Left hindlimb (tissue), 1 donor: ENCODE data around the gene PLCB2.

ENCODE experiments used
- DNase-seq: peaks from one replicate; pipeline ENCODE4 v3.0.0-alpha.2; 2018

Gene PLCB2

DNA sequence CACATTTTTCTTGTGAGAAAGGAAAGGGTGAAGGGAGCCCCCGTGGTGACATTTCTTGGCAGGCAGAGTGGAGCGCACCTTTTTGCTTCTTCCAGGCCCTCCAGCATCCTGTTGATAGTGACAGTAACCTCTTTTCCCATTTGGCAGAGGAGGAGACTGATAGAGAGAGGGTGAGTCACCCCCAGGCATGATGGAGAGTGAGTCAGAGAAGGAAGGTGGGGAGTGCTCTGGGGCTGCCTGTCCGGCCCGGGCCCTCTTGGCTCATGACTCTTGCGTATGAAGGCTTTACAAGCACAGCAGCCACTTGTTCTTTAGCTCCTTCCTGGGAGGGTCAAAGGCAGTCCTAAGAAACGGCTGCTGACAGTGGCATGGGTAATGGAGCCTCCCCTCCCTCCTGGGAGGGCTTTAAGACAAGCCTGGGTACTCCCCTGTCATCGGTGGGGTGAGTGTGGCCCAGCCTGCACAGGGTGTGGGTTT, 40.9 kb downstream of the PLCB2 start:
- no peak for DNase-seq

DNA sequence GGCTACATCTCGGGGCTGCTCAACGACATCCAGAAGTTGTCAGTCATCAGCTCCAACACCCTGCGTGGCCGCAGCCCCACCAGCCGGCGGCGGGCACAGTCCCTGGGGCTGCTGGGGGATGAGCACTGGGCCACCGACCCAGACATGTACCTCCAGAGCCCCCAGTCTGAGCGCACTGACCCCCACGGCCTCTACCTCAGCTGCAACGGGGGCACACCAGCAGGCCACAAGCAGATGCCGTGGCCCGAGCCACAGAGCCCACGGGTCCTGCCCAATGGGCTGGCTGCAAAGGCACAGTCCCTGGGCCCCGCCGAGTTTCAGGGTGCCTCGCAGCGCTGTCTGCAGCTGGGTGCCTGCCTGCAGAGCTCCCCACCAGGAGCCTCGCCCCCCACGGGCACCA, 41.9 kb downstream of the PLCB2 start:
- no peak for DNase-seq

DNA sequence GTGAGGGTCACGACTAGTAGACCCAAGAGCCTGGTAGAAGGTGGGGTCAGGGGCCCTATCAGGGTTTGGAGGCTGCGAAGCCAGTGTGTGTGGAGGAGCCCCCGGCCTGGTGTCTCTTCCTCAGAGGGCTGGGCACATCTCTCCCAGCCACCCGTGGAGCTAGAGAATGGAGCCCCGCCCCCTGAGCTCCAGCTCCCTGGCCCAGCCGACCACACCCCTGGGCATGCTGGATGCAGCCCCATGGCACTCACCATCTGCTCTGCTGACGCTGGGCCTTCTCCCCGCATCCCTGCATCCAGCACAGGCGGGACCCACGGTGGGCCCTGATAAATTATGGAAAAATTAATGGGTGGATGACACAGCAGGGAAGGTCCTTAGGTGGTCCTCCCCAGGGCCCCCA, 42.4 kb downstream of the PLCB2 start:
- no peak for DNase-seq

DNA sequence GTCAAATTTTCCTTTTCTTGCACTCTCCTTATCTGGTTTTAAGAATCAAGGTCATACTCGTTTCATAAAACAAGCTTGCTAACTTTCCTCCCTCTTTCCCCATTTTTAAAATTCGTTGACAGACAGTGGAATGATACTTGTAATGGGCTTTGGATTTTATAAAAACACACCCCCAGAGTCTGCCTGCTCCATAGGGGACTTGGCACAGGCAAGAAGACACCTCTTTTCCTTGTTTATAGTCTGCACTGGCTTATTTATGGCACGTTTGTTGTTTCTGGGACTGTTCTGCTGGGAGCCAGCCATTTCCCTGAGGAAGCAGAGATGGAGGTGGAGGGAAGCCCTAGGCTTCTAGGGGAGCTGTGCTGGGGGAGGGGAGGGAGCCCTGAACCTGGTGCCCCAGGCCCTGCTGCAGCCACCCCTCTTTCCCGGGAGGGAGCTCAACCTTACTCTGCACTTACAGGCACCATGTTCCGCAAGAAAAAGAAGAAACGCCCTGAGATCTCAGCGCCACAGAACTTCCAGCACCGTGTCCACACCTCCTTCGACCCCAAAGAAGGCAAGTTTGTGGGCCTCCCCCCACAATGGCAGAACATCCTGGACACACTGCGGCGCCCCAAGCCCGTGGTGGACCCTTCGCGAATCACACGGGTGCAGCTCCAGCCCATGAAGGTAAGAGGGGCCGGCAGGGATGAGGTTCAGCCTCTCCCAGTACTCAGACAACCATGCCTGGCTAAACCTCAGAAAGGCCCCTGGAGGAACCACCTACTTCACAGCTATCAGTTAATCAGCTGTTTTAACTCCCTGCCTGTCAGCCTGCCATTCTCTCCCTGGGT, 43.2 kb downstream of the PLCB2 start:
- no peak for DNase-seq

DNA sequence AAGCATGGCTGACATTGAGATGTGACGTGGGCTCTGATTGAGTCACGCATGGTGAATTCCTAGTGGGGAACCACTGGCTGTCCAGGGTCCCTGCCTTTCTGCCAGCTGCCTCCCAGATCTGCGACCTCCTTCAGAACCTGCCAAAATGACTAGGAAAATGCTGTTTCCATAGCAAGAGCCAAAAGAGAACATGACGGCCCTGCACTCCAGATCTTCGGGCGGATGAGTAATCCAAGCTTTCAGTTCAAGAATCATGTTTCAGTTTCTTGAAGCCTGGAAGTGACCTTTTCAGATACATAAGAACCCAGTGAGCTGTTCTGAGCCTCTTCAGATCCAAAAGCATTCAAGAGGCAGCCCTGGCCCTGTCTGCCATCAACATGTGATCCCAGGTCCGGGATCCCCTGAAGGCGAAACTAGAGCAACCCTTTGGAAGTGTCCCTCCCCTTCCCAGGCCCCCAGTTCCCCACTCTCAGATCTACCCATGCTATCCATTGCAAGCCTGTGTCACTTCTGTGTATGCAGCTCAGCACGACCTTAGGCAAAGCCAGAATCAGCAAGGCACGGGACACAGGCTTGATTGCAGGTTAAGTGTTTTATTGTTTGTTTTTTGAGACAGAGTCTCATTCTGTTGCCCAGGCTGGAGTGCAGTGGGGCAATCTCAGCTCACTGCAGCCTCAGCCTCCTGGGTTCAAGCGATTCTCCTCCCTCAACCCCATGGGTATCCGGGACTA, 44.5 kb downstream of the PLCB2 start:
- no peak for DNase-seq

DNA sequence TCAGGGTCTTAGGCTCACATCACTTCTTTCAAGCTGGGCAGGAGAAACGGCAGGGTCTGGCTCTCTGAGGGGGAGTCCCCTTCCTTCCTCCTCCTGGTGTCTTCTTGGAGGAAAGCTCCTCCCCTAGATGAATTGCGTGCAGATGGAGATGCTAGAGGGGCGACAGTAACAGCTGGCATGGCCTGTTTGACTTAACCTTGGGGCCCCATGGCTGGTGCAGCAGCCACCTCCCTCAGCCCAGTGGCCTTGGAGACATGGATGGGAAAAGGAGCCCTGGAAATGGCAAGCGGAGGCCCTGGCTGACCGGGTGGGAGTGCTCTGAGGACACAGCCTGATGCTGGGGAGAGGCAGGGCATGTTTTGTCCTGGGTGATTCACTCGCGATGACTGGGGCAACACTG, 48.7 kb downstream of the PLCB2 start:
- no peak for DNase-seq

DNA sequence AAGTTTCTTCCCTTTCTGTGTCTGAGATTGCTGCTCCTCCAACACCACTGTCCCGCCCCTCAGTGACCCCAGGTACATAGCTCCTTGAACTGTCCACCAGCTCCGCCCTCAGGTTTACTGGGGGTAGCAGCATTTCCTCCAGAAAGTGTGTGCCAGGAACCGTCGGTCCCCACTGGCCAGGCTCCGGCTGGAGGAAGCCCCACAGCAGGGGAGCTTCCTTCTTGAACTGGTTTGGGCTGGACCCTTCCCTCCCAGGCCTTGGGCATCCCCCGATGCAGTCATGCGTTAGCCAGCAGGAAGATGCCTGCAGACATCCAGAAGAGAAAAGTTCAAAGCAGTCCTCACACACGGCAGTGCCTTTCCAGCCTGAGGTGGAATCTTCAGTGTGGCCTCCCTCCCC, 49.2 kb downstream of the PLCB2 start:
- no peak for DNase-seq

DNA sequence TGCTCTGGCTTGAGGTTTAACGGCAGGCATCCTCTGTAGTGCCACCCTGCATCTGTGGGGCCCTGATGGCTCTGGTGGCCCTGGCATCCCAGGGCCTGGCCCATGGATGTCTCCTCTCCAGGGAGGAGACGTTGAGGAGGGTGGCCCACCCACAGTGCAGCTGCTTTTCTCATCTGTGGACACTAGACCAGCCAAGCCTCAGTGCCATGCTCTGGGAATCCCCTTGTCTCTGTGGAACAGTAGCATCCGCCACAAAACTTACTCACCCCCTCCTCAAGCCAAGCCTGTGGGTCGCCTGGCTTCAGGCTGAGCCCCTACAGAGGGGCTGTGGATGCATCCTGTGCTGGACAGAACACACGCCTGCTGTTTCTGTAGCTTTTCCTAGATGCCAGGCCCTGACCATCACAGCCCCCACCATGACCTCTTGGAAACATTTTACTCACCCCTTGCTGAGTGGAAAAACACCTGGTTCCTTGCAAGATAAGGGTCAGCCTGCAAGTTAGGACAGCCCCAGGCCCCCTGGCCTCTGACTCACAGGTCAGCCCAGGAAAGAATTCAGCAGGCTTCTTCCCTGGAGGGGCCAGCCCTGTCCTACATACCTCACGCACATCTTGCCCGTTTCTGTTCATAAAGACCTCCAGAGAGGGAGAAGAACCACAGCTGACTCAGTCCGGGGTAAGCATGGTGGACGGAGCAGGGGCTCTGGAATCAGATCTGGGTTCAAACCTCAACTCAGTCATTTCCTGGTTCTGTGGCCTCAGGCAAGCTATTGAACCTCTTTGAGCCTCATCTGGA, 49.9 kb downstream of the PLCB2 start:
- DNase-seq, result no peak

DNA sequence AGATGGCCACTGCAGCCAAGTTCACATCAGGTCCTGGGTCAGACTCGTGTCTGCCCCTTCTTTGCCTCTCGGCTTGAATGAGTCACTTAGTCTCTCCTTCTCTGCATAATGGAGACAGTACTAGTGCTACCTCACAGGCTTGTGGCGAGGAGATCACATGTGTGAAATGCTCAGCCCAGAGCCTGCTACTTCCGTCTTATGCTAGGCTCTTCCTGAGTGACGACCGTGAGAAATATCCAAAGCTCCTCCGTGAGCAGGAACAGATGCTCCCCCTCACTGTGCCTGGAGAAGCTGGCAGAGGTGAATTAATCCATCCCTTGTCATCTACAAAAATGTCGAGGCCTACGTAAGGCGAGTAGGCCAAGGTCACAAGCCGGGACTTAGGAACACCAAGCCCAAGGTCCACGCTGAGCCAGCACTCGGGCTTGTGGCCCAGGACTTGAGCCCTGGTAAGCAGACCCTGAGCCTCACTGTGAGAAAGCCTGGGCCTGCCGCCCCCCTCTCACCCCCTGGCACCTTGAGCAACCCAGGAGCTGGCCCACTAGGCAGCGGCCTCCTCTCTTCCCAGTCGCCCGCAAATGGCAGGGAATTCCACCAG, 51.0 kb downstream of the PLCB2 start:
- no peak for DNase-seq

DNA sequence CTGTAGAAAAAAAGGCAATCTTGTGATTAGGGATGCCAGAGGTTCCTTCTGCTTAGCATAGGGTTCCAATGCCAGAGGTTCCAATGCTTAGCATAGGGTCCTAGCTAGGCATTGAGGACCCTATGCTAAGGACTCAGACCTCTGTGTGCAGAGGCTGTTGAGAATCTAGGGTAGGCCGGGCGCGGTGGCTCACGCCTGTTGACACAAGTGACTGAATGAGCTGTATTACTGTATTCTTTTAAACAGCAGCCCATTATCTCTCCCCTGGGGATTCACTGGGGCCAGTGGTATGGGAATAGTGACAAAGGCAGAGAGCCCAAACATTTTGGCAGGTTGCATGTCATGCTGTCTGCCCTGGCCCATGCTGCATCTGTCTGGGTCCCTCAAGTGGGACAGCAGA, 52.7 kb downstream of the PLCB2 start:
- no peak for DNase-seq

DNA sequence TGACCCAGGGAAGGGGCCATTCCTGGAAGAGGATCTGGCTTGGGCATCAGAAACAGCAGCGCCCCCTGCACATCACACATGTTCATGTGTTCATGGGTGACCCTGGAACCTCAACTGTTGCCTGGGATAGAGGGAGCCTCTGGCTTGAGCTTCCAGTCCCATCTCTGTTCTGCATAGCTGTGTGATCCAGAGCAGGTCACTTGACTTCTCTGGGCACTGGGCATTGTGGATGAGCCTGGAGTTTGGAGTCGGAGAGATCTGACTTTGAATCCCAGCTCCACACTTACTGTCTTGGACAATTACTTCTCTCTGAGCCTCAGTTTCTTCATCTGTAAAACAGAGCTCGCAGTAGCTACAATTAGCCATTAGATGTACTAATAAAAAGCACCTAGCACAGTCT, 53.3 kb downstream of the PLCB2 start:
- no peak for DNase-seq

DNA sequence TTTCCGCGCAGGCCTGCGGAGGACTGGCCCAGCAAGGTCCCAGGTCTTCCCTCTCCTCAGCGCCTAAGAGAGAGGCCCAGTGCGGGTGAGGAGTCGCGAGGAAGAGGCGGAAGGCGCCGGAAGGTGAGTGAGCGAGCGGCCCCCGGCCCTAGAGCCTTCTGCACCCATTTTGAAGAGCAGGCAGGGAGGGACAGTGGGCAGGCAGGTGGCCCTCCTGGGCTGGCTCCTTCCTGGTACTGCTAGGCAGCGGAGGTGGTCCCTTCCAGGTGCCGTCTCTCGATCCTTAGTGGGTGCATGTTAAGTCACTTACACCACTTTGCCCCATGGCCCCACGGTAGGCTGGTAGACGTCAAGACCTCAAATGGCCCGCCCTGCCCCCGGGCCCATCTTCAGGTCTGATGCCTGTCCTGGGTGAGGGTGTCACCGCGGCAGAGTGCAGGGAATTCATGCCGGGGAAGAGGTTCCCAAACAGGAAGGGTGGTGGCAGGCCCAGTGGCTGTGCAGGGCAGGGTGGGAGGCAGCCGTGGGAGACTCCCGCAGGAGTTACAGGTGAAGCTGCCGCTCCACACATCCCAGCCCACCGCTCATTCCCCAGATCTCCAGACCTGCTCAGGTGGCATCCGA, 54.5 kb downstream of the PLCB2 start:
- DNase-seq, result no peak

DNA sequence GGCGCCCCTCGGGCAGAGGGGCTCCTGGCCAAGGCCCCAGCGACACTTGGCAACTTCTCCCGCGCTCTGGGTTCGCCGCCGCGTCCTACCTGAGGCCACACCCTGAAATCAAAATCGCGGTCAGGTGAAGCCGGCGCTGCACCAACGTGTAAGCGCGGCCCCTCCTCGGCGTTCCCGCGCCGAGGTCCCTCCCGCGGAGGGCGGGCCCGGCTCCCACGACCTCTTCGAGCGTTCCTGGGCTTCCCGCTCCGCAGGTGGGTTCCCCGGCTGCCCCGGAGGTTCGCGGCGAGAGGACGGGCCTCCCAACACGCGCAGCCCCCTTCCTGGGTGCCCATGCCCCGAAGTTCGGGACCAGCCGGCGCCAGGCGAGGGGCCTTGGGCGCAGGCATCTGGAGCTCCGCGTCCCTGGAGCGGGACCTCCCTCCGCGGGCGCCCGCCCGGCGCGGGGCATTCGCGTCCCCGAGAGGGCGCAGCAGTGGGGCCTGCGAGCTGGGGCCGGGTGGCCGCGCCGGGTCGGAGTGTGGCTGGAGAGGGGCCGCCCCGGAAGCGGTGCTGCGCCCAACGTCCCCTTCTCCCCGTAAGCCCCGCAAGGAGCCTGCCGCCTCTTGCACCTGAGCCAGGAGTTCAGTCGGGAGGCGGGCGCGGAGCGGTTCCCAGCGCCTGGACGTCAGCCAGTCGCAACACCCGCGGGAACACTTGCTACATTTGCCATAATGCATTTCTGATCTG, 55.1 kb downstream of the PLCB2 start:
- DNase-seq, result no peak

DNA sequence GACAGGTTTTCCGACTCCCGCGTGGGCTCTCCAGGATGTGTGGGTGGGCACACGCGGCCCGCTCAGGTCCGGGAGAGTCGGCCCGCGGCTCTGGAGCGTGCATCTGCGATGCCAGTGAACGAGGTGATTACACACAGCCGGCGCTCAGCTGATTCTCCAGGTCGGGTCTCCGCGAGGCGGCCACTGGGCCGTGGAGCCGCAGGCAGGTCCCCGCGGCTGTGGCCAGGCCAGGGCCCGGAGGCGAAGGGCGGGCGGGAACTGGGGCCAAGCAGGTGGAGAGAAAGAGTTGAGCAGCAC, 55.6 kb downstream of the PLCB2 start:
- DNase-seq, result no peak

DNA sequence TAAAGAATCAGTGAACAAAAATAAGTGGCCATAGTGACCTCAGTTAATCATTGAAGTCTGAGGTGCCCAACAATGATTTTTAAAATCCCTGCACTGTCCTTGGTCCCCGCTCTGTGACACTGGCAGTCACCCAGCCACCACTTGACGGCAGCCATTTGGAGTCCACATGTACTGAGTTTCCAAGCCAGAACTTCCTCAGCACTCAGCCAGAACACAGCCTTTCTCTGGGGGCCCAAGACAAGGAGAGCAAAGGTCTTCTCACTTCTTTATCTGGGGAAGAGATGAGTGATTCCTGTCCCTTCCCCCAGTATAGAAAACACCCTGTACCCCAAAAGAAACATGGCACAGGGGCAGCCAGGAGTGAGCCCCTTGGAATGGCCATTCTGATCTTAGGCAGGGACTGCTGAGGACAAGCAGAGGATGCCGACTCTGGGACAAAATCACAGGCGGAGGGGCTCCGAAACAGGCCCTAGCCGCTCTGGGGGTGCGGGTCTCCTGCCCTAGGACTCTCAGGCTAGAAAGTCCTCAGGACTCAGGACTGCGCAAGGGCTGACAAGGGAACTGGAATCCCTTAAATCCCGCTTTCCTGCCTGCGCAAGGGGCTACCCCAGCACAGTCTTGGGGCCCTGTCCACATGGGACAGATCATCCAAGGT, 56.1 kb downstream of the PLCB2 start:
- DNase-seq, result no peak

DNA sequence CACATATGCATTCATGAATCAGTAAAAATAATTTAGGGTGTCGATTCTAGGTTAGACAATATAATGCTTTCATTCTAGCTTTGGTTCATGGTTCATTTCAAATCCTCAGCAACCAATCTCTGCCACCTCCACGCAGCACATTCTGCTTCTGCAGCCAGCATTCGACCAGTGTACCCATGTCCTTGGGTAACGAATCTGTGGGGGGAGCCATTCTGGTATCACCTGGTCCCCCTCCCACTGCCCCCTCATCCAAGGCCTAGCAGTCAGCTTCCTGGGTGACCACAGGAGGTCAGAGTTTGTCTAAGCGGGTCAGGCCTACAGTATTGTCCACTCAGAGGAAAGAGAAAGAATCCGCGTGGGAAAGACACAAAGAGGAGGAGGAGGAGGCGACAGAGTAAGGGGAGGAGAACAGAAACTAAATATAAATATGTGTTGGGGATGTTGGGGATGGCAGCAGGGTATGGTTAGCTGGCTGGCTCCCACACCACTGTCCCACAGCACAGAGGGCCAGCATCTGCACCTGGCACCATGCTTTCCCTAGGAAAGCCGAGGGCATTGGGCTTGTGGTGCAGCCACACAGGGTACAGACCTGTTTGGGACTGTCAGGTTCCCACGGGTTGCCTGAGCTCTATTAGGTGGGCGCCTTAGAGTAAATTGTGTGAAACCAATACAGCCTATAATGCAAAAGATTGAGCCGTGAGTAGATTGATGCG, 56.8 kb downstream of the PLCB2 start:
- DNase-seq, result no peak

DNA sequence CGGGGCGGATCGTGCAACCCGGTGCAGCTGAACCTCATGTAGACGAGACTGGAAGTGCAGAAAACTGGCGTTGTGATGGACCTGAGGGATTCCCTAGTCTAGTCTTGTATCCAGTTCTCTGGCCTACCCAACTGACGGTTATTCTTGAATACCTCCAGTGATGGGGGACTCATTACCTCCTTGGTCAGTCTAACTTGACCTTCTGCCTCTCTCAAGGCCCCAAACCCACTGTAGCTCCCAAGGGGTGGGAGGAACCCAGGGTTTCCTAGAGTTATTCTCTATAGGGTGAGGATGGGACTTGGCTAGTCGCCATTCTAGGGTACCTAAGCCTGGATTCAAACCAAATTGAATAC, 57.5 kb downstream of the PLCB2 start:
- no peak for DNase-seq

DNA sequence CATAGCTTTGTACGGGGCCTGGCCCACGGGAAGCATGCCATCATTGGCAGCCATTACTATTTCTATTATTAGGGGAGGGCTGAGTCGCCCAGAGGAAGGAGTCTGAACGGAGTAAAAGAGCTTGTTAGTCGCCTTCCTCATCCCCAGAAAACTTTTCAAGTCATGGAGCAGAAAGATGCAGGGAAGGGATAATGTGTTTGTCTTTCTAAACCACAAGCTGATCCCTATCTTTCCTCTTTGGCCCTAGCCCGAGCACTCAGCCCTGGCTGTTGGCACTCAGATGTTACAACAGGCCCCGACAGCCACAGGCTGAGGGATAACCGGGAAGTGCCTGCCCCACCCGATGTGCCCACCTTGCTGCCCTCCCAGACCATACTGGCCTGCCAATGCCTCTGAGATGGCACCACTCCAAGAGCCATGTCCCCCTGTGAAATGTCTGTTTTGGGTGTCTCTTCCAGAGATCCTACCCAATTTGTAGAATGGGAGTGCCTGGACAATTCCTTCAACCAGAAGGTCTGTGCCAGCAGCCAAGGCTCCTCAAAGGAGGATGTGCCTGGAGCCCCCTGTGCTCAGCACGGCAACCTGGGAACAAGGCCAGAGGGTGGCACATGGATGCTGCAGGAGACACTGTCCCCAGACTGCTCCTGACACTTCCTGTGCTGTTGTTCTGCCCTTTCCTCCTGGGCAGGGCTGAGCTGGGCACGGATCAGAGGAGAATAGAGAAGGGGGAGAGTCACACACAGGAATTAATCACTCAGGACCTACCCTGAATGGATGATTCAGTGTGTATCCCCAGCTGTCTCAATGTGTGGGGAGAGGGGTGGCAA, 58.0 kb downstream of the PLCB2 start:
- DNase-seq, result no peak

DNA sequence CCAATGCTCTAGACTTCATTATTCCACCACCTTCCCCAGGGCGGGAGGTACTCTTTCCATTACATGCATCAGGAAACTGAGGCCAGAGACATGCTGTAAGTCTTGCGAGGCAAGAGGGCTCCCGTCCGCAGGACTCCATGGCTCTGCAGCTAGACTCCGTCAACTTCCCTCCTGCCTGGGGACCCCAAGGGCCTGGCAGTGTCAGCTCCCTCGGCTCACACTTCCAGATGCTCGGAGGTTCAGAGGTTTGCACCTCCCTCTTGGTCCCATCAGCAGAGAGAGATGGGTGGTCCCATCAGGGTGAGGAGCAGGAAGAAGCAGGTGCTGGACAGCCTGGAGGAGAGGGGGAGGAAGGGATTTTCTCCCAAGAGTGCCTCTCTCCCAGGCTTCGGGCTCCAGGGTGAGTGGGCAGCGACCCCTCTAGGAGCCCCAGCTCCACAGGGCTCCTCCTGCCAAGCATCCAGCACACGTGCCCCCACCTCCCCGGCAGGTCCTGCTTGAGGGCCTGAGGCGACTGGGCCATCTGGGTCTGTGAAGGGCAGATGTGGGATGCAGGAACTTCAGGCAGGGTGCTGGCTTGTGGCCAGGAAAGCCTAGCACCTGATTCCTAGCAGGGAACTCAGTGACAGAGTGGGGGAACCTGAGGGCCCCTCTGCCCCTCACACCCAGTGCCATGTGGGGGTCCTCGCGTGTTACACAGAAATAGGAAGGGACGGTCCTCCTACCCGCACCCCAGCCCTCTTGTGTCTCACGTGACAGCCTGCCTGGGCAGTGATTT, 59.5 kb downstream of the PLCB2 start:
- DNase-seq, result no peak
